H9 (cell line): ENCODE measurements around the gene LRRC27. TPM values are rescaled to one million over a fixed set of nuclear protein-coding genes. Genes with fewer than 3 reads are reported as not detected.

Experiments used
- DNase-seq: peaks from one replicate; pipeline ENCODE4 v3.0.0-alpha.2; 2017
- H2AFZ ChIP-seq: one replicate; pipeline ENCODE4 v1.6.1; 2013; ENCODE audit warnings: mild to moderate bottlenecking, low read length, control low read depth, moderate library complexity
- H2AK5ac ChIP-seq: 2 replicates; pipeline ENCODE4 v1.6.1; 2013; ENCODE audit warnings: low read length, control low read depth, mixed read lengths; ENCODE audit not compliant: insufficient read length
- H2BK120ac ChIP-seq: one replicate; pipeline ENCODE4 v1.6.1; 2013; ENCODE audit warnings: low read depth, mild to moderate bottlenecking, low read length, control low read depth, inconsistent platforms; ENCODE audit not compliant: poor library complexity, severe bottlenecking
- H2BK12ac ChIP-seq: 2 replicates; pipeline ENCODE4 v1.6.1; 2013; ENCODE audit warnings: low read length, control low read depth, mixed read lengths, low read depth; ENCODE audit not compliant: insufficient read length
- H2BK15ac ChIP-seq: 2 replicates; pipeline ENCODE4 v1.6.1; 2013; ENCODE audit warnings: low read depth, low read length, control low read depth
- H2BK20ac ChIP-seq: one replicate; pipeline ENCODE4 v1.6.1; 2013; ENCODE audit warnings: low read depth, mild to moderate bottlenecking, low read length, control low read depth, inconsistent platforms; ENCODE audit not compliant: poor library complexity, severe bottlenecking
- H2BK5ac ChIP-seq: 2 replicates; pipeline ENCODE4 v1.6.1; 2013; ENCODE audit warnings: low read length, control low read depth, mixed read lengths; ENCODE audit not compliant: insufficient read length
- H3K14ac ChIP-seq: 2 replicates; pipeline ENCODE4 v1.6.1; 2013; ENCODE audit warnings: low read length, control low read depth; ENCODE audit not compliant: insufficient read depth
- H3K18ac ChIP-seq: 2 replicates; pipeline ENCODE4 v1.6.1; 2013; ENCODE audit warnings: low read depth, mild to moderate bottlenecking, mixed read lengths, low read length, control low read depth; ENCODE audit not compliant: insufficient read length
- H3K23ac ChIP-seq: 2 replicates; pipeline ENCODE4 v1.6.1; 2013; ENCODE audit warnings: low read length, control low read depth, mixed read lengths, low read depth; ENCODE audit not compliant: insufficient read length
- H3K23me2 ChIP-seq: 2 replicates; pipeline ENCODE4 v1.6.1; 2013; ENCODE audit warnings: low read depth, mild to moderate bottlenecking, mixed read lengths, low read length, control low read depth; ENCODE audit not compliant: insufficient read length, poor library complexity, severe bottlenecking
- H3K27ac ChIP-seq: 2 replicates; pipeline ENCODE4 v1.5.1; 2013; ENCODE audit warnings: low read length, control low read depth, mixed read lengths, low read depth; ENCODE audit not compliant: insufficient read length
- H3K27me3 ChIP-seq: 2 replicates; pipeline ENCODE4 v1.6.1; 2013; ENCODE audit warnings: low read length, control low read depth, inconsistent platforms; ENCODE audit not compliant: insufficient read depth
- H3K4ac ChIP-seq: 2 replicates; pipeline ENCODE4 v1.6.1; 2013; ENCODE audit warnings: low read depth, mild to moderate bottlenecking, control low read depth, inconsistent platforms, low read length, moderate library complexity
- H3K4me1 ChIP-seq: 2 replicates; pipeline ENCODE4 v1.6.1; 2013; ENCODE audit warnings: low read length, control low read depth, inconsistent platforms; ENCODE audit not compliant: insufficient read depth
- H3K4me2 ChIP-seq: 2 replicates; pipeline ENCODE4 v1.6.1; 2013; ENCODE audit warnings: low read length, control low read depth, mixed read lengths; ENCODE audit not compliant: insufficient read length, insufficient read depth
- H3K56ac ChIP-seq: 2 replicates; pipeline ENCODE4 v1.6.1; 2013; ENCODE audit warnings: low read depth, mild to moderate bottlenecking, mixed read lengths, low read length, control low read depth; ENCODE audit not compliant: insufficient read length
- H3K79me1 ChIP-seq: 2 replicates; pipeline ENCODE4 v1.6.1; 2013; ENCODE audit warnings: low read depth, mild to moderate bottlenecking, moderate library complexity, low read length, control low read depth, inconsistent platforms; ENCODE audit not compliant: insufficient read depth, poor library complexity, severe bottlenecking
- H3K79me2 ChIP-seq: 2 replicates; pipeline ENCODE4 v1.6.1; 2013; ENCODE audit warnings: low read length, control low read depth, inconsistent platforms; ENCODE audit not compliant: insufficient read depth
- H3K9ac ChIP-seq: 2 replicates; pipeline ENCODE4 v1.6.1; 2013; ENCODE audit warnings: low read length, control low read depth, mixed read lengths; ENCODE audit not compliant: insufficient read length; ENCODE audit errors: extremely low read depth
- H3K9me3 ChIP-seq: one replicate; pipeline ENCODE4 v1.6.1; 2013; ENCODE audit warnings: low read depth, low read length, inconsistent platforms; ENCODE audit not compliant: control insufficient read depth
- H3T11ph ChIP-seq: one replicate; pipeline ENCODE4 v1.6.1; 2013; ENCODE audit warnings: mild to moderate bottlenecking, low read length, control low read depth, inconsistent platforms
- H4K20me1 ChIP-seq: one replicate; pipeline ENCODE4 v1.6.1; 2013; ENCODE audit not compliant: control insufficient read depth, insufficient read length, insufficient read depth
- H4K5ac ChIP-seq: 2 replicates; pipeline ENCODE4 v1.6.1; 2013; ENCODE audit warnings: low read depth, mild to moderate bottlenecking, mixed read lengths, low read length, control low read depth; ENCODE audit not compliant: insufficient read length
- H4K8ac ChIP-seq: replicated peaks from 2 replicates; pipeline ENCODE4 v1.6.1; 2013; ENCODE audit warnings: low read length, control low read depth, mixed read lengths, low read depth; ENCODE audit not compliant: insufficient read length
- H4K91ac ChIP-seq: 2 replicates; pipeline ENCODE4 v1.6.1; 2013; ENCODE audit warnings: low read depth, mild to moderate bottlenecking, moderate library complexity, mixed read lengths, low read length, control low read depth; ENCODE audit not compliant: insufficient read length
- H3K27ac Mint-ChIP-seq, 3 experiments: 2 replicates in 2 of 3; 3 replicates in 1 of 3; pipeline ENCODE4 v1.8.0; 2020 to 2021; ENCODE audit warnings: mixed read lengths in 3 of 3, mild to moderate bottlenecking in 1 of 3, moderate library complexity in 1 of 3
- H3K27me3 Mint-ChIP-seq: 2 replicates; pipeline ENCODE4 v1.8.0; 2021; ENCODE audit warnings: low read depth, mild to moderate bottlenecking, moderate library complexity, mixed read lengths
- H3K36me3 Mint-ChIP-seq, 3 experiments: 2 replicates in 2 of 3; 3 replicates in 1 of 3; pipeline ENCODE4 v1.8.0; 2020 to 2021; ENCODE audit warnings: low read depth in 3 of 3, mixed read lengths in 3 of 3; ENCODE audit not compliant: insufficient read depth in 1 of 3
- H3K4me1 Mint-ChIP-seq, 2 experiments: 2 replicates each; pipeline ENCODE4 v1.8.0; 2020; ENCODE audit warnings: mixed read lengths in 2 of 2
- H3K4me3 Mint-ChIP-seq, 2 experiments: 2 replicates in 1 of 2; 3 replicates in 1 of 2; pipeline ENCODE4 v1.8.0; 2020 to 2021; ENCODE audit warnings: mild to moderate bottlenecking in 2 of 2, mixed read lengths in 2 of 2, moderate library complexity in 1 of 2
- H3K9me3 Mint-ChIP-seq, 2 experiments: 2 replicates in 1 of 2; 3 replicates in 1 of 2; pipeline ENCODE4 v1.8.0; 2020; ENCODE audit warnings: mild to moderate bottlenecking in 2 of 2, mixed read lengths in 2 of 2, moderate library complexity in 1 of 2
- CTCF ChIP-seq: fragments of 200-600 bp; sonication (generic); conservative IDR thresholded peaks from 3 replicates; pipeline ENCODE4 v1.8.0; 2021; ENCODE audit warnings: antibody characterized with exemption, mild to moderate bottlenecking
- WGBS: extraction: QIAGEN DNeasy Blood & Tissue Kit; methylation state at CpG from one replicate; pipeline ENCODE4 v1.1.7; 2013; ENCODE audit warnings: missing lambda C conversion rate, low lambda C conversion rate, mixed read lengths; ENCODE audit not compliant: insufficient read length; ENCODE audit errors: extremely low coverage; 5-methylcytosine and 5-hydroxymethylcytosine counted together
- total RNA-seq: library from RNA; stranded (reverse); gene quantifications from 2 replicates; pipeline ENCODE4 v1.2.1, GENCODE V29; 2021

The LRRC27 gene
- total RNA-seq, 1 experiment from 2014 or later: 2.7 TPM

GRCh38 chr10:132339276-132339675 lies 7.3 kb downstream of the LRRC27 start:
- no peaks in the 10 kb centered on the region for H3K9me3 ChIP-seq
- H3K4ac ChIP-seq: no peak overlapping the region
- no CpG with 5 or more reads among the region's 11 CpGs for WGBS

More at GRCh38 chr10:132339276-132339675, 7.3 kb downstream of the LRRC27 start:
- Histone ChIP-seq H2AK5ac (no peak overlapping the region), H2BK20ac (no peak overlapping the region), H3K14ac (no peak overlapping the region), H3K4me2 (no peak overlapping the region), H4K5ac (no peak overlapping the region), H3K56ac (no peak overlapping the region), H3K23me2 (no peaks in the 10 kb centered on the region), H3K4me1 (no peaks in the 10 kb centered on the region), H2BK120ac (no peak overlapping the region), H3K79me2 (no peaks in the 10 kb centered on the region), H4K8ac (no peak overlapping the region), H3K27ac (no peak overlapping the region), H2BK15ac (no peak overlapping the region), H2AFZ (no peak overlapping the region), H3T11ph (no peak overlapping the region), H2BK5ac (no peak overlapping the region), H2BK12ac (no peak overlapping the region), H3K27me3 (no peaks in the 10 kb centered on the region), H4K91ac (no peak overlapping the region), H3K9ac (no peak overlapping the region), H3K79me1 (no peaks in the 10 kb centered on the region), H3K23ac (no peak overlapping the region), H3K18ac (no peak overlapping the region), H4K20me1 (no peaks in the 10 kb centered on the region)
- no peak for DNase-seq
- H3K27me3 Mint-ChIP-seq: peaks cover 3% of the 10 kb centered on the region
- no peak overlapping the region for H3K4me3 Mint-ChIP-seq
- no peak overlapping the region; a peak in 1 of 7 replicates for H3K27ac Mint-ChIP-seq
- H3K4me1 Mint-ChIP-seq: peaks cover 9 to 16% of the 10 kb centered on the region in 2 experiments
- H3K9me3 Mint-ChIP-seq: no peaks in the 10 kb centered on the region; a peak in 1 of 5 replicates
- no peak for TF ChIP-seq CTCF
- peaks cover 0 to 4% (median 0%) of the 10 kb centered on the region in 3 experiments; a peak in 3 of 7 replicates for H3K36me3 Mint-ChIP-seq
